Measurements from ENCODE around the gene ASCC1. TPM values are rescaled to one million over a fixed set of nuclear protein-coding genes. Genes with fewer than 3 reads are reported as not detected.

The ASCC1 gene
- total and polyA plus RNA-seq, 2 experiments from 2014 or later = 25.2 to 30.0 TPM

DNA sequence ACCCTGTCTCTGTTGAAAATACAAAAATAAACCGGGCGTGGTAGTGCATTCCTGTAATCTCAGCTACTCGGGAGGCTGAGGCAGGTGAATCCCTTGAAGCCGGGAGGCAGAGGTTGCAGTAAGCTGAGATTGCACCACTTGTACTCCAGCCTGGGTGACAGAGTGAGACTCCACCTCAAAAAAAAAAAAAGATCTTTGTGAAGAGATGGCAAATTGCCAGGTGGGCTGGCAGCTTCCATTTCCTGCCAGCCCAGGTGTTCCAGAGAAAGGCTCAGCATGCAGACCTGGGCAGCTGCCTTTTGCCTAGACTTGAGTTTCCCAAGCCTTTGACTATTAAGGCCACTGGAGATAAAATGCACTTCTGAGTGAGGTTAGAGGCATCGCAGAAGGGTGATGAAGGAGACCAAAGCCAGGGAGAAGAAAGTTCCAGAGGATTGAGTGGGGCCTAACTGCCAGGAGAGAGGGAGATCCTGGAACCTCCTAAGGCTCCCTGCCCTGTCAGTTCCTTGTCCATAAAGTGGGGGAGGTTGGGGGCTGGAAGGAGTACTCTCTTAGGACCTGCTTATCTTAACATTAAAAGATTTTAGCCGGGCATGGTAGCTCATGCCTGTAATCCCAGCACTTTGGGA lies 47.7 kb upstream of the ASCC1 start:
- peaks cover 26% of the 10 kb centered on the region for H3K4me1 ChIP-seq (ENCODE audit: insufficient read depth)
- H3F3A ChIP-seq (ENCODE audit: insufficient read depth) = 0 out of 2 replicates have a peak, but pooled peaks cover 4% of the 10 kb centered on the region
- H3K4me3 ChIP-seq = no peak overlapping the region
- no peak overlapping the region for H3K4me2 ChIP-seq (ENCODE audit: unreplicated experiment)
- no peaks in the 10 kb centered on the region for H3K9me3 ChIP-seq (ENCODE audit: low read depth)
- H3K27me3 ChIP-seq (replicated peaks; ENCODE audit: insufficient read depth) = no peaks in the 10 kb centered on the region
- H3K27ac ChIP-seq = no peak overlapping the region
- TF ChIP-seq EZH2 (IDR thresholded peaks at IDR 0.05; ENCODE audit: insufficient read depth, poor library complexity, severe bottlenecking) (no peak), EZH2phosphoT487 (IDR thresholded peaks at IDR 0.05; ENCODE audit: insufficient read depth, low read depth) (no peak)
- H3K9me2 ChIP-seq (ENCODE audit: insufficient read depth) = no peaks in the 10 kb centered on the region
- DNase-seq = no peak
- no peaks in the 10 kb centered on the region for H3K79me2 ChIP-seq (ENCODE audit: insufficient read depth)
- H4K20me1 ChIP-seq (ENCODE audit: insufficient read depth) = no peaks in the 10 kb centered on the region
- no peaks in the 10 kb centered on the region for H3K36me3 ChIP-seq (ENCODE audit: low read depth)
- 90 to 94% methylated on average over 6 of the region's 6 CpGs for WGBS, 2 experiments (ENCODE audit: low coverage in 1 of 2, low lambda C conversion rate in 2 of 2, missing lambda C conversion rate in 2 of 2)
- H3K9ac ChIP-seq = no peak overlapping the region
- H2AFZ ChIP-seq = no peak overlapping the region
- in situ Hi-C loops (cut with MboI) = no loop called here

GRCh38 chr10:72261784-72262404 lies 45.8 kb upstream of the ASCC1 start:
- Histone ChIP-seq H3K27me3 (replicated peaks; ENCODE audit: insufficient read depth) (no peaks in the 10 kb centered on the region), H3K27ac (no peak overlapping the region; the same call in 1 of the 2 replicates), H3K79me2 (ENCODE audit: insufficient read depth) (no peaks in the 10 kb centered on the region), H3K9ac (0 out of 2 replicates have a peak overlapping the region, but pooled peaks have one; percentile 74), H2AFZ (peak overlapping the region; percentile 90), H3F3A (ENCODE audit: insufficient read depth) (0 out of 2 replicates have a peak, but pooled peaks cover 4% of the 10 kb centered on the region), H3K9me2 (ENCODE audit: insufficient read depth) (no peaks in the 10 kb centered on the region), H3K36me3 (ENCODE audit: low read depth) (no peaks in the 10 kb centered on the region), H3K4me1 (ENCODE audit: insufficient read depth) (peaks cover 26% of the 10 kb centered on the region), H3K4me2 (ENCODE audit: unreplicated experiment) (peak overlapping the region; percentile 93), H4K20me1 (ENCODE audit: insufficient read depth) (no peaks in the 10 kb centered on the region), H3K9me3 (ENCODE audit: low read depth) (no peaks in the 10 kb centered on the region), H3K4me3 (peak overlapping the region; percentile 71; the same call in 1 of the 2 replicates)
- WGBS, 2 experiments (ENCODE audit: low coverage in 1 of 2, low lambda C conversion rate in 2 of 2, missing lambda C conversion rate in 2 of 2) = 98 to 100% methylated on average over 7 of the region's 7 CpGs
- in situ Hi-C loops (cut with MboI) = no loop called here
- no peak for TF ChIP-seq EZH2 (IDR thresholded peaks at IDR 0.05; ENCODE audit: insufficient read depth, poor library complexity, severe bottlenecking)
- TF ChIP-seq EZH2phosphoT487 (IDR thresholded peaks at IDR 0.05; ENCODE audit: insufficient read depth, low read depth) = no peak
- no peak for DNase-seq

- Histone ChIP-seq H3K4me1 (ENCODE audit: insufficient read depth) (peaks cover 26% of the 10 kb centered on the region), H3F3A (ENCODE audit: insufficient read depth) (0 out of 2 replicates have a peak, but pooled peaks cover 4% of the 10 kb centered on the region), H3K36me3 (ENCODE audit: low read depth) (no peaks in the 10 kb centered on the region), H3K79me2 (ENCODE audit: insufficient read depth) (no peaks in the 10 kb centered on the region), H3K4me2 (ENCODE audit: unreplicated experiment) (peak overlapping the region; percentile 93), H3K4me3 (peak overlapping the region; percentile 71), H3K9me3 (ENCODE audit: low read depth) (no peaks in the 10 kb centered on the region), H3K27ac (peak overlapping the region; percentile 50), H2AFZ (peak overlapping the region; percentile 90), H4K20me1 (ENCODE audit: insufficient read depth) (no peaks in the 10 kb centered on the region), H3K27me3 (replicated peaks; ENCODE audit: insufficient read depth) (no peaks in the 10 kb centered on the region), H3K9ac (peak overlapping the region; percentile 74), H3K9me2 (ENCODE audit: insufficient read depth) (no peaks in the 10 kb centered on the region)
- in situ Hi-C loops (cut with MboI) = no loop called here
- peak; percentile 59 for DNase-seq
- 11 to 18% methylated on average over 20 to 30 of the region's 30 CpGs for WGBS, 2 experiments (ENCODE audit: low coverage in 1 of 2, low lambda C conversion rate in 2 of 2, missing lambda C conversion rate in 2 of 2)
- TF ChIP-seq EZH2 (IDR thresholded peaks at IDR 0.05; ENCODE audit: insufficient read depth, poor library complexity, severe bottlenecking) (no peak), EZH2phosphoT487 (IDR thresholded peaks at IDR 0.05; ENCODE audit: insufficient read depth, low read depth) (no peak)
Measured at GRCh38 chr10:72260976-72261783, 45.1 kb upstream of the ASCC1 start.

DNA sequence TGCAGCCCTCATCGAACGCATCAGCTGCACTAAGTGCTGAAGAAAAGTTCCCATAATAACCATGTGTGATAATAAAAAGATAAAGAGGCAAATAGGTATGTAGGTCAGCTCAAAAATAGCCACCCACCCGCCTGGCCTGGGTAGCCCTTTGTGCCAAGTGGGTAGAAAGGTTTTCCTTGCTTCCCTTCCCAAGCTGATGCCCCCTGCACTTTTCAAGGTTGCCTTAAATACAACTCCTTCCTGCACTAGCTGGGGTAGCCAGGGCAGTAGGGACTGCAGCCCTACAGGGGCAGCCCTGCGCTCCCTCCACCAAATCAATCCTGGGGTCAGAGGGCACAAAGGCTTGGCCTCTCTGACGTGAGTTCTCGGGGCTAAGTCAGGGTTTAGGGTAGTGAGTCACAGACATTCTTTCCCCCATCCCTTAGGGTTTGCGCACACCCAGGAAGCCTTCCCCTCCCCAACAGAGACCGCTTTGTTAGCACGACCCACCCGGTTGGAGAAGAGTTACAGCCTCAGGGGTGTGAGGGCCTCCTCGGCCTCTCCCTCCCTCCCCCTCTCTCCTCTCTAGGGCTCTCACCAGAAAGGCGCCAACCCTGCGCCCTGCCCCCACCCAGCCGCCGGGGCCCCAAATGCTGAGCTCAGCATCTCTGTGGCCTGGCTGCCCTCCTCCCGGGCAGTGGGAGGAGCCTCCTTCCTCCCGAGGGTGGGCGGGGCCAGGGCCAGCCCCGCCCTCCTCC lies 44.3 kb upstream of the ASCC1 start:
- Histone ChIP-seq H4K20me1 (ENCODE audit: insufficient read depth) (no peaks in the 10 kb centered on the region), H3K9me2 (ENCODE audit: insufficient read depth) (no peaks in the 10 kb centered on the region), H3F3A (ENCODE audit: insufficient read depth) (0 out of 2 replicates have a peak, but pooled peaks cover 4% of the 10 kb centered on the region), H2AFZ (peak overlapping the region; percentile 90), H3K4me1 (ENCODE audit: insufficient read depth) (peaks cover 26% of the 10 kb centered on the region), H3K9ac (peak overlapping the region; percentile 74), H3K27ac (peak overlapping the region; percentile 50), H3K9me3 (ENCODE audit: low read depth) (no peaks in the 10 kb centered on the region), H3K79me2 (ENCODE audit: insufficient read depth) (no peaks in the 10 kb centered on the region), H3K4me2 (ENCODE audit: unreplicated experiment) (peak overlapping the region; percentile 93), H3K4me3 (peak overlapping the region; percentile 71), H3K27me3 (replicated peaks; ENCODE audit: insufficient read depth) (no peaks in the 10 kb centered on the region), H3K36me3 (ENCODE audit: low read depth) (no peaks in the 10 kb centered on the region)
- DNase-seq = peak; percentile 77
- TF ChIP-seq EZH2 (IDR thresholded peaks at IDR 0.05; ENCODE audit: insufficient read depth, poor library complexity, severe bottlenecking) (no peak), EZH2phosphoT487 (IDR thresholded peaks at IDR 0.05; ENCODE audit: insufficient read depth, low read depth) (no peak)
- in situ Hi-C loops (cut with MboI) = no loop called here
- WGBS, 2 experiments (ENCODE audit: low coverage in 1 of 2, low lambda C conversion rate in 2 of 2, missing lambda C conversion rate in 2 of 2) = 21 to 24% methylated on average over 10 to 19 of the region's 19 CpGs

All from GM23248 (cell line).